Measurements from ENCODE around the gene EDIL3. TPM values are rescaled to one million over a fixed set of nuclear protein-coding genes. Genes with fewer than 3 reads are reported as not detected.
A peak's percentile ranks its signal among the peaks of the same experiment; 100 is the strongest.

The EDIL3 gene
- total and polyA plus RNA-seq, 2 donors (not counting 3 experiments of a cell fraction or from before 2014, with no cell fraction given): 9.1 to 28.8 TPM

DNA sequence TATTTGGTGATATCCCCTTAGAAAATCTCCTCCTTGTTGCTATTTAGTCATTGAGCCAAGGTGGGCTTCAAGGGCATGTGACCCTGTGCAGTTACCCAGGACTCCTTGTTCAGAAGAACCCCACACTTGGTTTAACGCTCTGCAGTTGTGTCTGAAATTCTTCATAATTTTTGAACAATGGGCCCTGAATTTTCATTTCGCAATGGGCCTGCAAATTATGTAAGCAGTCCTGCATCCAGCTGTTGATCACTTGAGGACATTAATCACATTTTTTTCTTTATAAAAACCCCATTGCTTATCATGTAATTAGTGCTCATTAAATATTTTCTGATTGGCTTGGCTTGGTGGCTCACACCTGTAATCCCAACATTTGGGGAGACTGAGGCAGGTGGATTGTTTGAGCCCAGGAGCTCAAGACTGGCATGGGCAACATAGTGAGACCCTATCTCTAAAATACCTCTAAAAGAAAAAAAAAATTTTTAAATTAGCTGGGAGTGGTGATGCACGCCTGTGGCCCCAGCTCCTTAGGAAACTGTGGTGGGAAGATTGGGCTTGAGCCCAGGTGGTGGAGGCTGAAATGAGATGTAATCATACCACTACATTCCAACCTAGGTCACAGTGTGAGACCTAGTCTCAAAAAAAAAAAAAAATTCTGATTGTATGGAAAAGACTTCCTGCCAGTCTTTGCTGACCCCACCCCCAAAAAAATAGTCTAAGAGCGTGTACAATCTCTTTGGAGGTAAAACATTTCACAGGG, 469.8 kb downstream of the EDIL3 start:
- dilution Hi-C loops (cut with MboI; ENCODE audit: extremely low pct_ligation_motif_present, low sequenced_read_pairs) (no loop called here), intact Hi-C loops (cut with micrococcal nuclease) (no loop called here)
- Histone ChIP-seq H3K27me3 (ENCODE audit: control insufficient read depth in 2 of 2, insufficient read depth in 2 of 2, low read length in 2 of 2) (no peaks in the 10 kb centered on the region), H4K20me1 (replicated peaks; ENCODE audit: control insufficient read depth, extremely low read depth, insufficient read depth, low read length) (no peaks in the 10 kb centered on the region), H3K4me3 (replicated peaks in 1 of 3; ENCODE audit: insufficient read depth in 1 of 3, low read depth in 1 of 3, low read length in 3 of 3) (no peak overlapping the region), H3K27ac (ENCODE audit: insufficient read depth, low read depth, low read length) (no peak overlapping the region), H3K9me1 (replicated peaks; ENCODE audit: control insufficient read depth, extremely low read depth, insufficient read depth, low read length) (no peaks in the 10 kb centered on the region), H3K9ac (replicated peaks; ENCODE audit: extremely low read depth, insufficient read depth, low read length) (no peak overlapping the region), H2AFZ (ENCODE audit: low read depth, low read length) (peak overlapping the region; percentile 77), H3K79me2 (ENCODE audit: control insufficient read depth, insufficient read depth, low read length) (no peaks in the 10 kb centered on the region), H3K4me2 (ENCODE audit: insufficient read depth, low read length) (peak overlapping the region; percentile 55), H3K9me3 (replicated peaks; ENCODE audit: control insufficient read depth, insufficient read depth, low read length) (no peaks in the 10 kb centered on the region), H3K36me3 (ENCODE audit: control insufficient read depth in 2 of 2, extremely low read depth in 1 of 2, insufficient read depth in 2 of 2, low read length in 2 of 2) (no peaks in the 10 kb centered on the region), H3K4me1 (ENCODE audit: control insufficient read depth, extremely low read depth, insufficient read depth, low read length) (peaks cover 34% of the 10 kb centered on the region)
- BruUV-seq (replicated peaks): no TSS peak
- POLR2A ChIA-PET: interaction anchor here (0.7 kb wide), 1 partner anchor 193 kb away, joined by 3 read pairs; no protein-coding TSS in a partner anchor
- FAIRE-seq (no peak), DNase-seq (ENCODE audit: low read depth, low spot score) (no peak)
- peak; percentile 8 for TF ChIP-seq GATA2 (IDR thresholded peaks at IDR 0.05; ENCODE audit: insufficient read depth, insufficient read length, low read depth, low read length)
- no peak for TF ChIP-seq POLR2AphosphoS5 (IDR thresholded peaks at IDR 0.05; ENCODE audit: insufficient read depth, low read depth, low read length)
- CTCF ChIA-PET: interaction anchor here (5.2 kb wide), 1 partner anchor 13 kb away, joined by 38 read pairs; no protein-coding TSS in a partner anchor

DNA sequence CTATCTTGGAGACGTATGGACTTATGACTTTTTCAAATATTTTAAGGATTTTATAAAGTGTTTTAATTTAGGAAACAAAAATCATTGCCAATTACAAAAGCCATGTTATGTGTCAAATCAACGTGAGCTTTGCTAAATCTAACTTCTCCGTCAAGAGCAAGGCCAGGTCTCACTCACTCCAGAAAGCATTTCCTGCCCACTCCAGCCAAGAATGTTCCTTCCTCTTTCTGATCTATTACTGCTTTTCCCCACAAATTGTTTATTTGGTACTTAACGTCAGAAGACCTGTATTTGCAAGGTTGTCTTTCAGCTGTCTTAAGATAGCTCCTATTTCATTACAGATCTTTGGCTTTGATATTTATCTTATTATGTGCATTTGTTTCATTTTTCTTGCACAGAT, 470.5 kb downstream of the EDIL3 start:
- Histone ChIP-seq H3K4me3 (replicated peaks in 1 of 3; ENCODE audit: insufficient read depth in 1 of 3, low read depth in 1 of 3, low read length in 3 of 3) (no peak overlapping the region), H4K20me1 (replicated peaks; ENCODE audit: control insufficient read depth, extremely low read depth, insufficient read depth, low read length) (no peaks in the 10 kb centered on the region), H3K79me2 (ENCODE audit: control insufficient read depth, insufficient read depth, low read length) (no peaks in the 10 kb centered on the region), H2AFZ (ENCODE audit: low read depth, low read length) (peak overlapping the region; percentile 77), H3K36me3 (ENCODE audit: control insufficient read depth in 2 of 2, extremely low read depth in 1 of 2, insufficient read depth in 2 of 2, low read length in 2 of 2) (no peaks in the 10 kb centered on the region), H3K27me3 (ENCODE audit: control insufficient read depth in 2 of 2, insufficient read depth in 2 of 2, low read length in 2 of 2) (no peaks in the 10 kb centered on the region), H3K27ac (ENCODE audit: insufficient read depth, low read depth, low read length) (no peak overlapping the region), H3K9me3 (replicated peaks; ENCODE audit: control insufficient read depth, insufficient read depth, low read length) (no peaks in the 10 kb centered on the region), H3K9ac (replicated peaks; ENCODE audit: extremely low read depth, insufficient read depth, low read length) (no peak overlapping the region), H3K4me2 (ENCODE audit: insufficient read depth, low read length) (peak overlapping the region; percentile 55), H3K9me1 (replicated peaks; ENCODE audit: control insufficient read depth, extremely low read depth, insufficient read depth, low read length) (no peaks in the 10 kb centered on the region), H3K4me1 (ENCODE audit: control insufficient read depth, extremely low read depth, insufficient read depth, low read length) (peaks cover 28% of the 10 kb centered on the region)
- FAIRE-seq (peak; percentile 57), DNase-seq (ENCODE audit: low read depth, low spot score) (peak; percentile 59)
- intact Hi-C loops (cut with micrococcal nuclease): no loop called here
- ChIA-PET CTCF (interaction anchor here (5.2 kb wide), 1 partner anchor 14 kb away, joined by 38 read pairs; no protein-coding TSS in a partner anchor), POLR2A (no interaction called here)
- BruUV-seq (replicated peaks): no TSS peak
- TF ChIP-seq EZH2 (IDR thresholded peaks at IDR 0.05; ENCODE audit: borderline replicate concordance, low read depth, low read length, severe bottlenecking) (no peak), GATA2 (IDR thresholded peaks at IDR 0.05; ENCODE audit: insufficient read depth, insufficient read length, low read depth, low read length) (peak; percentile 4)
- dilution Hi-C loops (cut with MboI; ENCODE audit: extremely low pct_ligation_motif_present, low sequenced_read_pairs): no loop called here
